Measurements from ENCODE around the gene POLD3.
A peak's percentile ranks its signal among the peaks of the same experiment; 100 is the strongest.

POLD3 gene

DNA sequence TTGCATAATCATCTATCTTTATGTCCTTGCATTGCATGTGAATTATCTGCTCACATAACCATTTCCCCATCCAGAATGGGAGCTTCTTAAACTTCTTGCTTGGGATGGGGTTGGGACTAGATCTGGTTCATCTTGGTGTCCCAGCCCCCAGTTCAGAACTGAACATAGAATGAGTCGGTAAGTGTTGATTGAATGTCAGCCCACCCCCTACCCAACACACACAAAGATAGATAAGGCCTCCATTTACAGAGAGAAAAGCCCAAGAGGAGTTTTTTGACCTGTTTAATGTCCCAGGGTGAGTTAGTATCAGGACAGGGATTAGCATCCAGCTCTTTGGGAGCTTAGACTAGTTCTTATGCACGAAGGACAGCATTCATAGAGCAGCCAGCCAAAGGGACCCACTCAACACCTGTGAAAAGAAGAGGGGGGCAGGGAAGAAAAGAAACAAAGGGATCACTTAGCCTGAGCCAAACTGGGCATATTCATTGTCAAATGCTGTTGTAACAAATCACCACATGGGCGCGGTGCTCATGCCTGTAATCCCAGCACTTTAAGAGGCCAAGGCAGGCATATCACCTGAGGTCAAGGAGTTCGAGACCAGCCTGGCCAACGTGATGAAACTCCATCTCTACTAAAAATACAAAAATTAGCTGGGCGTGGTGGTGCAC is 81.4 kb downstream of the POLD3 start:
- DNase-seq (ENCODE audit: low spot score), result no peak

DNA sequence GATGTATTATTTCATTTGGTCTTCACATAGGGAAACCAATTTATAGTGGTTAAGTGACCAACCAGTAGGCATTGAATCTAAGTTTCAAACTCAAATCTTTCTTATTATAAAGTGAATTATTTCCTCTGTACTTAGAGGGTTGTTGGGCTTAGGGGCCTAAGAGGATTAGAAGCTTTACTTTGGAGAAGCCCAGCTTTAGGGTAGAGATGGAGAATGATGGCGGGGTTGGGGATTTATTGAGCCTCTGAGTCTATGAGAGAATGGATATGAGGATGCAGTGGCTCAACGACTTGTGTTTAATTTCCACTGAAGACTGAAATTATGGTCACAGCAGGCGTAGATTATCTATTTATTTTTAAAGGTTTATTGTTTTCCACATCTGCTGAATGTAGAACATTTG is 83.4 kb downstream of the POLD3 start:
- no peak for DNase-seq (ENCODE audit: low spot score)

DNA sequence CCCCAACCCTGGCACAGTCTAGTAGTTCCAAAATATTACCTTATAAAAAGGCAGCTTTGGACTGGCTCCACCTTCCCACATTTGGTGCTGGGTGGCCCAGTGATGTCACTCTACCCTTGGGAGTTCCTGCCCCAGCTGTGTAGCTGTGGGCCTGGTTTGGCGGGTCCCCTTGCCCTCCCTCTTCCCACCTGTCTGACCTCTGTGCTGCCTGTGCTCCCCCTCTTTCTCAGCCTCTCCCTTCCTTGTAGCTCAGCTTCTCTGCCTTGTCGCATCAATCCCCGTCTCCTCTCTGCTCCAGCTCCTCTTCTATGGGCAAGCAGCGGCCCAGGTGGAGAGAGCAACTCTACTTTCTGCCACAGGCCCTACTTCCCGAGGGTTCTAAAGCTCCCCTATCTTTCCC is 84.2 kb downstream of the POLD3 start:
- peak; percentile 32 for DNase-seq (ENCODE audit: low spot score)

DNA sequence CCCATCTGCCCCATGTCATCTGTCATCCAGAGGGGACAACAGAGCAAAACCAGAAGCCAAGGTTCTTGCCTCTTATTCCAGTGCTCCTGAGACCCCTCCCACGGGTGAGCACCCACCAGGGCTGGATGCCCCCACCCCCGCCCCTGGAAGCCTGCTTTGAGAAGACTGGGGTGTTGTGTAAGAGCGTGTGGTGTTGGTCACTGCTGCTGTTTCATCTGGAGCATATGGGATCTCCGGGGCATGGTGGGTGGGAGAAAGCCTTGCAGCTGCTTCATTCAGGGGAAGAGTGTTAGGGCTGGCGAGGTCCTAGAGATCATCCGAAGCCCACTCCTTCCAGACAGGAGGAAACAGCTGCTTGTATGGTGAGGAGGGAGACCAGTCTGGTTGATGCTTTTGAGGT is 84.7 kb downstream of the POLD3 start:
- DNase-seq (ENCODE audit: low spot score), result peak; percentile 30

DNA sequence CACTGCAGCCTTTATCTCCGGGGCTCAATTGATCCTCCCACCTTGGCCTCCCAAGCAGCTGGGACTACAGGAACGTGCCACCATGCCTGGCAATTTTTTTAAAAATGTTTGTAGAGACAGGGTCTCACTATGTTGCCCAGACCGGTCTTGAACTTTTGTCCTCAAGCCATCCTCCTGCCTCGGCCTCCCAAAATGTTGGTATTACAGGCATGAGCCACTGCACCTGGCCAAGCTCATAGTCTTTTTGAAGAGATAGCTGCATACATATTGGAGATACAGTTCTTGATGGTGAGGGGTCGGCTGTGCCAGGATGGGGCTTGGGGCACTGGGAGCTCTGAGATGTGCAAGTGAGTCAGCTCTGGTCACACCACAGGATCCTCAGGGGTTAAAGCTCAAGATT is 85.7 kb downstream of the POLD3 start:
- DNase-seq (ENCODE audit: low spot score), result peak; percentile 19

DNA sequence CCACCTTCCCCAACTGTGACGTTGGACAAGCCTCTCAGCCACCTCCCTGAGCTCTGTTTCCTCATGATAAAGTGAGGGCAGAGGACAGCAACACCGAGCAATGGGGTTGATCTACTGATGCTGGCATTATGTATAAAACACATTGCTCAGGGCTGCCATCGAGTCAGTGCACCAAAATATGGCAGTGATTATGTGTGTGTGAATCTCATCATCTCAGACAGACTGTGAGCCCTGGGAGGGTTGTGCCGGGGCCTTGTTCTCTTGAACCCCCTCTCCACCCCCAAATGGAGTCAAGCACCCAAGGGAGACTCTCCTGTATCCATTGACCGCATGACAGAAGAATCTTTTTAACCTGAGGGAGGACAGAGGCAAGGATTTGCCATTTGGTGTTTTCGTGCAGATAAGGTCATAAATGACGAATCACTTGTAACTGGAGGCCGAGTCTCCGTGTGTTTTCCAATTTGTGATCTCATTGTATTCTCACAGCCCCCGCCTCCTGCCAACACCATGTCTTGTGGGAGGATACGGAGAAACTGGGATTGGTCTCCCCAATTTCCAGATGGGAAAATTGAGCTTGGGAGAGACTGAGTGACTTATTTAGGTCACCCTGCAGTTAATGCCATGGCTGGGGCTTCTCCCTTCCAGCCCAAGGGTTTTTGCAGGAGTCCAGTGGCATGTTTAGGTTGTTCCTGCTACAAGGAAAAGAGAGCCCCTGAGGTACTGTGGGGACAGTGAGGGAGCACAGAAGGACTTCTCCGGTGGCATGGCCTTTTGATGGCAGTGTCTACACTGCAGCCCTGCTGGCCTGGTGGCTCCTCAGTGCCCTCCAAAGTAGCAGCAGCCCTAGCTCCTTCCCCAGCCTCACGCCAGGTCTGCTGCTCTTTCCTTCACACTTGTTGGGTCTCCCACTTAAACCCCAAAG is 86.5 kb downstream of the POLD3 start:
- DNase-seq (ENCODE audit: low spot score), result peak; percentile 34

DNA sequence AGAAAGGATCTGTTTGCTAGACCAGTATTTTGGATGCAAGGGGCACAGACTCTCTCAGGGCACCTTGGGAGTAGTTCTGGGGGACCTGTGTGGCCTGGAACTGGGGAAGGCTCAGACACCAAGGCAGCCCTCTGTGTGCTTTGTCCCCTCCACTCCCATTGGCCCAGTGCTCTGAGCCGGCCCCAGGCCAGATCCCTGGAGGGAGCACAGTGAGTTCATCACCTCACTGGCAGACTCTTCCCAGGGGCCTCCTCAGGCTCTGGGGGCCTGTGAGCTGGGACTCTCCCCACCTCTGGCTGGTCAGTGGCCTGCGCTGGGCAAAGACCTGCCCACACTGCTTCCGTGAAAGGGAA is 87.1 kb downstream of the POLD3 start:
- peak; percentile 37 for DNase-seq (ENCODE audit: low spot score)

DNA sequence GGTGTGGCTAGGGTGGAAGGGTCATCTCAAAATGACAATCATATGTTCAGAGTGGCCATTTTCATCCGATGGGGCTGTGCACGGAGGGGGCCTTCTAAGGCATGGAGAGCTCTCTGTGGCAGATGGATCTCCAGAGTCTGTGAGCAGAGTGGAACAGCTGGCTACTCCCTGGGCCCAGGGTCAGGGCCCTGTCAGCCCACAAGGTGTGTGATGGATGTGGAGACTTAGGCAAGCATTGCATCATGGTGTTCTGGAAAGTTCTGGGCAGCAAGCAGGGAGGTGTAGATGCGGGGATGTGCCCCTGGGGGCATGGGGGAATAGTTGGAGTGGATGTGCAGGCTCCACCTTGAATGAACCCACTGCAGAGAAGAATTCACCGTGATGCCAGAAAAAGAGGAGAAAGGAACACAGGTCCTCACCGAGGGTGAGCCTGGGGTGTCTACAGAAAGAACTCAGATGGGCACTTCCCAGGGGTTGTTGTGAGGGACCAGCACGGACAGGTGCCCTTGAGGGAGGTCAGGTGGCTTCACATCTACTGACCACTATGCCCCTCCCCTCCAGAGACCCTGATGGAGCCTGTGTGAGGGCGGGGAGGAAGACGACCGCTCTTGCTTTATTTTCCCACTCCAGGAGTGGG is 87.8 kb downstream of the POLD3 start:
- peak; percentile 14 for DNase-seq (ENCODE audit: low spot score)

DNA sequence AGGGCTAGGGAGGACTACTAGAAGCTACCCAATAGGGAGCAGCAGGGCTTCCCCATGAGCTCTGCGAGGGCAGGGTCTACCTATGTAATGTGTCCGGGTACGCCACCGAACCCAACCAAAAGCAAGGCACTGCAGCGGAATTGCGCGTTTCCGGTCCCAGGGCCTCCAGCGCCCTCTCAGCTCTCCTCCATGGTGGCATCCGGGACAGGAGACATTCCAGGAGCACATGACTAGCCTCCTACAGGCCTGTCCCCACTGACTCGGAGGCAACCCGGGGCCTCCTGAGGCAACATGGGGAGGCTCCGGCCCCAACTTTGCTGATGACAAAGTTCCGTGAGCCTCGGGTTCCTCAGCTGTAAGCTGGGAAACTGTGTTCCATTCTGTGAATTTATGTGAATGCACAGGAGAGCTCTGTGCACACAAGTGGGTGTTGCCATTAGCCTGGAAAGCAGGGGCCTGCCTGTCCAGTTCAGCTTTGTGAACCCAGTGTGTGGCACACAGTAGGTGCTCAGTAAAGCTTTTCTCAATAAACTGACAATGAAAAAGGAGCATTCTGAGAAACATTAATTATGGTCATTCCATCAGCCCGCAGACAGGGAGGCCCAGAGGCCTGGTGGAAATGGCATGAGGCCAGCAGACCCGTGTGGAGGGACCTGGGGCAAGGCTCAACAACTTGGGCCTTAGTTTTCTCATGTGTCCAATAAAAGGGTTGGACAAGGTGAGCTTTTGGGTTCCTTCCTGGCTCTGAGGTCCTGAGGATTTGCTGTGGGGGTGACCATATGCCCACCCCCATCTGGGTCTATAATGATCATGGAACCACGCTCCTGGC is 88.5 kb downstream of the POLD3 start:
- DNase-seq (ENCODE audit: low spot score), result peak; percentile 38

DNA sequence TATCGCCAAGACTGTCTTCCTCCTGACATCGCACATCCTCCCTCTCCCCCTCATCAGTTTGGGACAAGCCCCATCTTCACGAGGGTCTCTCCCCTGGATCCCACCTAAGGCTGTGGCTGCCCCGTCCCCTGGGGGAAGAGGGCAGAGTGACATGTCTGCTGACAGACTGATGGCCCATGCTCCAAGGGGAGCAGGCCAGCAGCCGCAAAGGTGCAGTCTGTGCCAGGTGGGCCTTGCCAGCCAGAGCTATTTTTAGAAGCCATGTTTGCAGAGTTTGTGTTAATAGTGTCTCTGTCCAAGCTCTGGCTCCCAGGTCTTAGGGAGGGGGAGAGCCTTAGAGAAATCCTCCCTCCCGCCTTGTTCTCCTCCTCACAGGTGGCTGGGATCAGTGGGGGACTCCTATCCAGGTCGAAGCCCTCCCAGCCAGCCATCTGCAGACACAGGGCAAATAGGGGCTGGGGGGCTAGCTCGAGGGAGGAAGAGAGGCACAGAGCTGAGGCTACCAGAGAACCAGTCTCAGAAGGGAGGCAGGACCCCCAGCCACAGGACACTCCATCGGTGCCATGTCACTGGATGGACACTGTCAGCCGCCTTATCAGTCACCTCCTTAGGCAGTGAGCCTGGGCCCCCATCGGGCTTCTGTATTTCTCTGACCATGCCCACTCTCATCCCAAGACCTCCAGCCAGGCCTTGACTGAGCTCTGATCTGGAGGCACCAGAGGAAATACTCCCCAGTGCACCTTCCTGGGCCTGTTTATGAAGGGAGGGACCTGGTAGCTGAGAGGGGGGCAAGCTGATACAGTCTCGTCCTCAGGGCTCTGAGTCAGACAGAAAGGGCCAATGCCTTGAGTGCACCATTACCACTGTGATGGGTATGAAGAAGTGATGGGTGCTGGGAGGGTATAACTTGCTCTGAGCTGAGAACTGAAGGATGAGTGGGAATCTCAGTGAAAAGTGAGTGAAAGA is 89.6 kb downstream of the POLD3 start:
- peak; percentile 33 for DNase-seq (ENCODE audit: low spot score)

DNA sequence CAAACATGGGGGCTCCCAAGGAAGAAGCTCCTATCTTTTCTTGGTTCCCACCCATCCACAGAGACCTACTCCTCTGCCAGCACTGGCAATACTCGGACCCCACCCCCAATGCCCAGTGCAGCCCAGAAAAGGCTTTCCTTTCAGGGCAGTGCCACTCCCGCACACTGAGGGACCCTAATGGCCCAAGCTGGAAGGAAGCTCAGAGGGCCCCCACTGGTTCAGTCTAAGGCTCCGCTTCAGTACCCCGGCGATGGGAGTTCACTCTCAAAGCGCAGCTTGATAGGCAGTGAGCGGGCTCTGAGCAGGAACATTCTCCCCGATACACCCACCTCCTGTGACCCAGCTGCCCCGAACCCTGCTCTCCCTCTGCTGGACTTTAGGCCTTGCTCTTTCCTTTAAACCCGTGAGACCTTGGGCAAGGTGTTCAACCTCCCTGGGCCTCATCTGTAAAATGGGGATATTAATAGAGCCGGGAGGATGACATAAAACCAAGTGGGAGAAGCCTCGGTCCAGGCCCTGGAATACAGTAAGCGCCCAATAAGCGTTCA is 90.4 kb downstream of the POLD3 start:
- no peak for DNase-seq (ENCODE audit: low spot score)

DNA sequence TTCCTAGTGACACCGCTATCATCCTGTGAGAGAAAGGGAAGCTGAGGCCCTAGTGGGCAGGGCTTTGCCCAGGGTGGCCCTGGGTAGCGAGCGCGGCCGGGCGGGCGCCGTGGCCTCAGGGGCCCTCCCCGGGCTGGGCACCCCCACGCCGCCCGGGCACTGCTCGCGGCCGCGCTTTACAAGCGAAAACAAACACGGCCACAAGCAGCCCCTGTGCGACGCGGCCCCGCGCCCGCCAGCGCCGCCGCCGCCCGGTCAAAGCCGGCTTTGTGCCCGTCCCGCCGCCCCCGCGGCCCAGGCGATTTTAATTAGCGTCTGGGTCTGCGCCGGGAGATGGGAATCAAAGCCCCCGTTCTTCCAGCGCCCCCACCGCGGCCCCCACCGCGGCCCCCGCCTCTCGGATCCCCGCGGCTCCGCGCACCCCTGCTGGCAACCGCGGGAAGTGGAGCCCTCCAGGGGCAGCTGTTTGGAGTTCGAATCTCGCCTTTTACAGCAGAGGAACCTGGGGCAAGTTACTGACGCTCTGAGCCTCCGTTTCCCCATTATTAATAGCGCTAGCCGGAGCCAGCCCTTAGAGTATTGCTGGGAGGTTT is 91.0 kb downstream of the POLD3 start:
- peak; percentile 68 for DNase-seq (ENCODE audit: low spot score)

DNA sequence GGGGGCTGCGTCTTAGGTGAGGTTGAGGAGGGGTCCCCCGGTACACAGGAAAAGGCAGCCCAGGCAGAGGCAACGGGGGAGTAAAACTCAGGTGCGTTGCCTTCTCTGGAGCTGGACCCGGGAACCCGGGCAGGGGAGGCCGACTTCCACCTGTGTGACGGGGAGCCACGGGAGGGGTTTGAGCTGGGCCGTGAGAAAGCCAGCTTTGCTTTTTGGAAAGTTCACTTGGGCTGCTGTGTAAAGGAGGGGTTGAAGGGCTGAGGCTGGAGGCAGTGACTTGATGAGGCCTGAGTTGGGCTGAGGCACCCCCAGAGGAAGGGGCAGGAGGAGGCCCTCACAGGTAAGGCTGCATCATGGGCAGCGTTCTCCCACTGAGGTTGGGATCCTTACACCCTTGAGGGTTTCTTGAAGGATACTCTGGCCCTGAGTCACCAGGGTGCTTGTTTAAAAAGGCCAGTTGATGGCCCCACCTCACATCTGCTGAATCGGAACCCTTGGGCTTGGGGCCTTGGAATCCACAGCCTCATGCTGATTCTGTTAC is 91.6 kb downstream of the POLD3 start:
- DNase-seq (ENCODE audit: low spot score), result no peak

DNA sequence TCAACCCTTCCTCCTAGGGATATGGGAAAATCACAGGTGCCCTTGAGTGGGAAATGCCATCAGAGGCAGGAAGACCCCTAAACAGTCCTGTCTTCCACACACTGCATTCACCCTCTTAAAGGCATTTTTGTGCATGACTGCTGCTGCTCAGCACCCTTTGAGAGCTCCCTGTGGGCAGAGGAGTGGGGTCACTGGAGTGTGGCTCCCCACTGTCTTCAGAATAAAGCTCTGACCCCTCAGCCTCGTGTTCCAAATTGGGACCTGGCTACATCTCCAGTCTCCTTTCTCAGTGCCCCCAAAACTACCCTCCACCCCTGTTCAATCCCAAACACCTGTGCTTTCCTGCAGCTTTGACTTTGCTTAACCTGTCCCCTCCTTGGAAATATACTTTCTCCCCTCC is 92.3 kb downstream of the POLD3 start:
- no peak for DNase-seq (ENCODE audit: low spot score)

DNA sequence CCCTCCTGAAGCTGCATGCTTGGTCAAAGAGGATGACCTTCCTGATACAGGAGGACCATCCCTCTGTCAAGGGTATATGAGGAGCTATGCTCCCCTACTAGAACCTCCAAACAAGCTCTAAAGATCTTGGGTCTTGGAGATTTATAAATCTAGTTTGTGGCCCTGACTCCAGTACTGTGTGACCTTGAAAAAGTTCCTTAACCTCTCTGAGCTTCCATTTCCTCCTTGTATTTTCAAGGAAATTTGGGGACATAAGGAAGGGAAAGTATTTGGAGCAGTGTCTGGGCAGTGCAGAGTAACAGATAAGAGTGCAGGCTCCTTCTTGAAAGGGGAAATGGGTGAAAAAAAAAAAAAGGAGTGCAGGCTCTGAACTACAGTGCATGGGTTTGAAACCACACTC is 93.0 kb downstream of the POLD3 start:
- DNase-seq (ENCODE audit: low spot score), result no peak

DNA sequence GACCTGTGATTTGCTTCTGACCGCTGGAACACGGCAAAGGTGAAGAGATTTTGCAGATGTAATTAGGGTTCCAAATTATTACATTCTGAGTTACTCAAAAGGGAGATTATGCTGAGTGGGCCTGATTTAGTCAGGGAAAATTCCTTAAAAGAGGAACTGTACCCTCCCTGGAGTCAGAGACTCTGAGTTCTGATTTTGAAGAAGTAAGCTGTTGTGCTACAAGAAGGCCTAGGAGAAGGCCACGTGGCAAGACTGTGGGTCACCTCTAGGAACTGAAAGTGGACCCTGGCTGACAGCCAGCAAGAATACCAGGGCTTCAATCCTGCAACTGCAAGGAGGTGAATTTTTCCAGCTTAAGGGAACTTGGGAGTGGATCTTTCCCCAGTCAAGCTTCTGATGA is 93.5 kb downstream of the POLD3 start:
- DNase-seq (ENCODE audit: low spot score), result no peak

DNA sequence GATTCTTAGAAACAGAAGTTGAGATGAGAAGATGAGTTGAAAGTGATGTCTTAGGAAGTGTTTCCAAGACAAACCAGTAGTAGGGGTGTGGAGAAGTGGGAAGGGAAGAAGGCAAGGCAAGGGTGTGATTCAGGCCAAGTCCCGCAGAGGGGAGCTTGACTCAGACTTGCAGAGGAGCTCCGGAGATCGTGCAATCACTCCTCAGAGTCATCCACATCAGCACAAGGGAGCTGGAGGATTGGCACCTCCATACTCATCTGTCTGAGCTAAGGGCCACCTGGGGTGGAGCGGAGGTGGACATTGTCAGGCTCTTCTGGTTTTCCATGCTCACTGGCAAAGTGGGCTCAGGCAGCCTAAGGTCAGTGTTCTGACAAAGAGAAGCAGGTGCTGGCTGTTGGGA is 94.4 kb downstream of the POLD3 start:
- DNase-seq (ENCODE audit: low spot score), result no peak

DNA sequence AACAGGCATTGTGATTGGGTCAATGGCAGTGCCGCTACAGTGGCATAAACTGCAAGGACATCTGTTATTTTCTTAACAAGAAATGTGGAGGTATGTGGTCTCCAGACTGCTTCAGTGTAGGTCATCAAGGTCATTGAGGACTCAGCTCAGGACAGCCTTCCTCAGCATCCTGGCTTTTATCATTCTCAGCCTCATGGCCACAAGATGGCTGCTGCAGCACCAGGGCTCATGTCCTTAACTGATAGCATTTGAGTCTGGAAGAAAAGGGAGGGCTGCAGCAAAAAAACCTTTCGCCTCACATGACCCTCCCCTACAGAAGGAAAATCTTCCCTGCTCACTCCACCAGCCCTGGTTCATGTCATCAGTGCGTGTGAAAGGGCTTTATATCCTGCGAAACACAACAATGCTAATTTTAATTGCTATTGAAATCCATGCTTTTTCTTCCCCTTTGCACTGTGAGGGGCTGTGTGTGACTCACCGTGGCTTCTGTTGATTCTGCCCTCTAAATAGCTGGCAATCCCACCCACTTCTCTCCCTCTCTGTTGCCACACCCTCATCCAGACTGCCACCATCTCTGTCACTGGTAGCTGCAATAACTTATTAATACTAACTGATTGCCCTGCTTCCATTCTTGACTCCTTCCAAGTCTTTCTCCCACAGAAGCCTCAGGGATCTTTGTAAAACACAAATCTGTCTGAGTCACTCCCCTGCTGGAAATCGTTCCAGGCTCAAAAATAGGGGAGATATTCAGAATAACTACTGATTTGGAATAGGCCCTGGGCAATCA is 95.0 kb downstream of the POLD3 start:
- DNase-seq (ENCODE audit: low spot score), result no peak

DNA sequence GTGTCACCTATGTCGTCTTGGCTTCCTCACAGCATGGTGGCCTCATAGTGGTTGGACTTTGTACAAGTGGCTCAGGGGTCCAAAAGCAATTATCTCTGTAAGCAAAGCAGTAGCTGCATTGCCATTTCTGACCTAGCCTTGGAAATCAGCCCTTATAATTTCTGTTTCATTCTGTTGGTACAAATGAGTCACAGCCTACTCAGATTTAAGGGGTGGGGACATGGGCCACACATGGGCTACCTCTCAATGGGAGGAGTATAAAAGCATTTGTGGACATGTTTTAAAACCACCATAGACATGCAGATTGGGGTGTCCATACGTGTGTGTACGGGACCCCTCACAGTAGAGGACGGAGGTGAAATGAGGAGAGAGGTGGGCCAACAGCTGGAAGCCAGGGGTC is 97.3 kb downstream of the POLD3 start:
- no peak for DNase-seq (ENCODE audit: low spot score)

All from ecto neural progenitor cell (in vitro differentiated cells).